Loucy (cell line): ENCODE results near the gene SLC4A9.
A peak's percentile ranks its signal among the peaks of the same experiment; 100 is the strongest.

Experiments
- H2AFZ ChIP-seq: fragments of 200-600 bp; sonication (generic); 2 replicates; pipeline ENCODE4 v1.6.0; 2016; ENCODE audit warnings: antibody characterized with exemption, mild to moderate bottlenecking, low read length, moderate library complexity
- H3F3A ChIP-seq: fragments of 200-600 bp; 2 replicates; pipeline ENCODE4 v1.6.0; 2016; ENCODE audit warnings: antibody characterized with exemption, low read depth, mild to moderate bottlenecking
- H3K27me3 ChIP-seq: fragments of 200-600 bp; sonication (generic); 2 replicates; pipeline ENCODE4 v1.6.1; 2014; ENCODE audit warnings: low read length, mild to moderate bottlenecking; ENCODE audit not compliant: insufficient read depth, poor library complexity, severe bottlenecking
- H3K36me3 ChIP-seq: fragments of 200-600 bp; sonication (generic); 2 replicates; pipeline ENCODE4 v1.6.1; 2016; ENCODE audit warnings: low read length; ENCODE audit not compliant: insufficient read depth
- H3K4me1 ChIP-seq: fragments of 200-600 bp; sonication (generic); 2 replicates; pipeline ENCODE4 v1.5.1; 2014; ENCODE audit warnings: low read length, mild to moderate bottlenecking; ENCODE audit not compliant: insufficient read depth, poor library complexity, severe bottlenecking
- H3K4me2 ChIP-seq: fragments of 200-600 bp; sonication (generic); 2 replicates; pipeline ENCODE4 v1.6.0; 2014; ENCODE audit warnings: antibody characterized with exemption, low read length, low read depth, mild to moderate bottlenecking; ENCODE audit not compliant: poor library complexity, severe bottlenecking
- H3K4me3 ChIP-seq: fragments of 200-600 bp; sonication (generic); 2 replicates; pipeline ENCODE4 v1.5.1; 2014; ENCODE audit warnings: low read length, mild to moderate bottlenecking, mixed read lengths; ENCODE audit not compliant: poor library complexity, severe bottlenecking
- H3K79me2 ChIP-seq: fragments of 200-600 bp; sonication (generic); 2 replicates; pipeline ENCODE4 v1.6.1; 2014; ENCODE audit warnings: low read length; ENCODE audit not compliant: insufficient read depth
- H3K9ac ChIP-seq: fragments of 200-600 bp; sonication (generic); 2 replicates; pipeline ENCODE4 v1.6.0; 2014; ENCODE audit warnings: mild to moderate bottlenecking, low read depth, low read length, moderate library complexity; ENCODE audit not compliant: poor library complexity, severe bottlenecking
- H3K9me2 ChIP-seq: fragments of 200-600 bp; sonication (generic); replicated peaks from 2 replicates; pipeline ENCODE4 v1.6.1; 2016; ENCODE audit warnings: low read depth, low read length, mixed read lengths
- H3K9me3 ChIP-seq: fragments of 200-600 bp; sonication (generic); 2 replicates; pipeline ENCODE4 v1.6.1; 2014; ENCODE audit warnings: mild to moderate bottlenecking, antibody characterized with exemption, low read length, low read depth; ENCODE audit not compliant: insufficient read depth
- H4K20me1 ChIP-seq: fragments of 200-600 bp; sonication (generic); 2 replicates; pipeline ENCODE4 v1.6.0; 2014; ENCODE audit warnings: antibody characterized with exemption, low read length, mild to moderate bottlenecking; ENCODE audit not compliant: insufficient read depth, poor library complexity, severe bottlenecking
- CTCF ChIP-seq: fragments of 200-600 bp; sonication (generic); conservative IDR thresholded peaks from 2 replicates; pipeline ENCODE4 v1.5.1; 2014; ENCODE audit warnings: mild to moderate bottlenecking, antibody characterized with exemption, low read length
- EZH2phosphoT487 ChIP-seq: fragments of 200-600 bp; IDR thresholded peaks from 2 replicates; pipeline ENCODE4 v1.6.1; 2018; ENCODE audit warnings: antibody characterized with exemption, mild to moderate bottlenecking, moderate library complexity, borderline replicate concordance

Gene SLC4A9

DNA sequence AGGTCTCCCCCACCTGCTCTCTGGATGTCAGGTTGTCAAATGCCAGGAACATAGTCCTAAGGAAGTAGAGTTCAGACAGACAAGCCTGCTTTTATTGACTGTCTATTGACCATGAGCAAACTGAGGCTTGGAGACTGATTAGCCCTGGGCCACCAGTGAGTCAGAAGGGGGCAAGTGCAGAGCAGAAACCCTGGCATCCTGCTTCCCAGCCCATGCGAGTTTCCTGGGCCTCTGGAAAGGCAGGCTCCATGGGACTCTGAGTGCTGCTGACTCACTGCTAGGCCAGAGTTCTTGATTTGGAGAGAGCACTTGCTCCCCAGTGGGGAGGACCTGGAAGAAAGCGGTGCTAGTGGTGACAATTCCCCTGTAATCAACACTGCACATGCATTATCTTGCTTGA, 10.8 kb upstream of the SLC4A9 start:
- no peak overlapping the region for H3K4me2 ChIP-seq
- H2AFZ ChIP-seq: no peak overlapping the region
- no peaks in the 10 kb centered on the region for H4K20me1 ChIP-seq
- H3K9me2 ChIP-seq: no peaks in the 10 kb centered on the region
- no peaks in the 10 kb centered on the region for H3K79me2 ChIP-seq
- H3K27me3 ChIP-seq: peaks cover 11% of the 10 kb centered on the region
- TF ChIP-seq CTCF (no peak), EZH2phosphoT487 (no peak)
- no peak overlapping the region for H3K9ac ChIP-seq
- H3K4me1 ChIP-seq: peaks cover 9% of the 10 kb centered on the region
- no peak overlapping the region for H3K4me3 ChIP-seq
- H3K36me3 ChIP-seq: no peaks in the 10 kb centered on the region
- H3F3A ChIP-seq: no peaks in the 10 kb centered on the region
- no peaks in the 10 kb centered on the region for H3K9me3 ChIP-seq

GRCh38 chr5:140351609-140352334, 8.2 kb upstream of the SLC4A9 start:
- Histone ChIP-seq H3K9ac (no peak overlapping the region), H3K27me3 (no peaks in the 10 kb centered on the region), H3K4me3 (no peak overlapping the region), H3K4me1 (peaks cover 5% of the 10 kb centered on the region), H2AFZ (peak overlapping the region; percentile 32; the same call in 1 of the 2 replicates), H4K20me1 (no peaks in the 10 kb centered on the region), H3K79me2 (no peaks in the 10 kb centered on the region), H3K4me2 (peak overlapping the region; percentile 38), H3K9me3 (no peaks in the 10 kb centered on the region), H3K36me3 (no peaks in the 10 kb centered on the region), H3K9me2 (no peaks in the 10 kb centered on the region), H3F3A (no peaks in the 10 kb centered on the region)
- TF ChIP-seq CTCF: peak; percentile 95
- TF ChIP-seq EZH2phosphoT487: no peak

DNA sequence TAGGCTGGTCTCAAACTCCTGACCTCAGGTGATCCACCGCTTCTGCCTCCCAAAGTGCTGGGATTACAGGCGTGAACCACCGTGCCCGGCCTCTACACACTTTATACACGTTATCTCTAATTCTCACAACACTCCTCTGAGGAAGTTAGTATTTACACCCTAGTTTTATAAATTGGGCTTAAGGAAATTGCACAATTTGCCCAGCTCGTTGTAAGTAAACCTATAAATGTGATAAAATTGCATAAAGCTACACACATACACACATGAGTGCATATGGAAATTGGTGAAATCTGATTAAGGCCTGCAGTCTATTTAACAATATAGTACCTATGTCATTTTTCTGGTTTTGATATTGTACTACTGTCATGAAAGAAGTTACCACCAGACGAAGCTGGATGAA, 4.4 kb upstream of the SLC4A9 start:
- H3K9me3 ChIP-seq: no peaks in the 10 kb centered on the region
- no peak overlapping the region for H3K4me3 ChIP-seq
- no peaks in the 10 kb centered on the region for H3K27me3 ChIP-seq
- TF ChIP-seq CTCF: no peak
- TF ChIP-seq EZH2phosphoT487: no peak
- H3K4me2 ChIP-seq: no peak overlapping the region
- no peaks in the 10 kb centered on the region for H3K79me2 ChIP-seq
- no peak overlapping the region for H3K9ac ChIP-seq
- no peaks in the 10 kb centered on the region for H3K9me2 ChIP-seq
- H3K4me1 ChIP-seq: no peaks in the 10 kb centered on the region
- H2AFZ ChIP-seq: no peak overlapping the region
- H4K20me1 ChIP-seq: no peaks in the 10 kb centered on the region
- H3K36me3 ChIP-seq: no peaks in the 10 kb centered on the region
- no peaks in the 10 kb centered on the region for H3F3A ChIP-seq
